CD4-positive, alpha-beta T cell treated with Interleukin-12 subunit alpha and Interleukin-12 subunit beta, for 1 hour (primary cell): ENCODE measurements around the gene TACR3.
"Not testable (repeated sequence)": the region's sequence is repeated elsewhere in the genome, so short reads cannot be mapped to it uniquely, and the experiment has no call there.

ENCODE experiments used
- DNase-seq: peaks from one replicate; pipeline ENCODE4 v3.0.0-alpha.2; 2020

Gene TACR3, protein sequence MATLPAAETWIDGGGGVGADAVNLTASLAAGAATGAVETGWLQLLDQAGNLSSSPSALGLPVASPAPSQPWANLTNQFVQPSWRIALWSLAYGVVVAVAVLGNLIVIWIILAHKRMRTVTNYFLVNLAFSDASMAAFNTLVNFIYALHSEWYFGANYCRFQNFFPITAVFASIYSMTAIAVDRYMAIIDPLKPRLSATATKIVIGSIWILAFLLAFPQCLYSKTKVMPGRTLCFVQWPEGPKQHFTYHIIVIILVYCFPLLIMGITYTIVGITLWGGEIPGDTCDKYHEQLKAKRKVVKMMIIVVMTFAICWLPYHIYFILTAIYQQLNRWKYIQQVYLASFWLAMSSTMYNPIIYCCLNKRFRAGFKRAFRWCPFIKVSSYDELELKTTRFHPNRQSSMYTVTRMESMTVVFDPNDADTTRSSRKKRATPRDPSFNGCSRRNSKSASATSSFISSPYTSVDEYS

DNA sequence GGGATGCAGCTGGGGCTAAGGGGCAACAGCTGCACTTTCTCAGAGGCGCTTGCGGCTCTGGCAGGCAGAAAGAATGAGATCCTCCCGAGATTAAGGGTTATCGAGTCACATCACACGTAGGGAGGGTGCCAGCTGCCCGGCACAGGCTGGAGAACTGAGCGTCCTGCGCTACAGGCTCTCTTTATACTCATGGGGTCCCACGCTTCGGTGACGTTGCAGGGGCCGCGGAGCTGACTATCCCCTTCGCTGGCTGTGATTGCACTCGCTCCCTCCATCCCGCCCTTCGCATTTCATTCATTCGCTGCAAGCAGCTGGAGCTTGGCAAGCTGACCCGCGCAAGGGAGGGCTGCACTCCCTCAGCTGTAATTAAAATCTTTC is at the start of gene TACR3:
TSS of gene TACR3 (minus strand) at position 156 of the 378 bp plus-strand sequence. CDS start 310 bp downstream, outside the sequence.
- no peak for DNase-seq

DNA sequence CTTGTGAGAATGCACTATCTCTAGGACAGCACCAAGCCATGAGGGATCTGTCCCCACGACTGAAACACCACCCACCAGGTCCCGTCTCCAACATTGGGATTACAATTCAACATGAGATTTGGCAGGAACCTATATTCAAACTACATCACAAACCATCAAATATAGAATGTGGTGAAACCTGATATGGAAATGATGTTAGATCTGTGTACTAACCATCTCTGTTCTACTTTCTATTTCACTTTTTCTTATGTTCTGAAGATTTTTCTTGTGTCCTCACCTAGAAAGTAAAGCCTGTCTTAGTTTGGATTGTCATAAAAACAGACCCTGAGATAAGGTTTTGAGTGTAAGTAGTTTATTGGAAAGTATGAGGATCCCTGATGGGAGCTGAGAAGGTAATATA is 37.8 kb upstream of the TACR3 start:
- no peak for DNase-seq

DNA sequence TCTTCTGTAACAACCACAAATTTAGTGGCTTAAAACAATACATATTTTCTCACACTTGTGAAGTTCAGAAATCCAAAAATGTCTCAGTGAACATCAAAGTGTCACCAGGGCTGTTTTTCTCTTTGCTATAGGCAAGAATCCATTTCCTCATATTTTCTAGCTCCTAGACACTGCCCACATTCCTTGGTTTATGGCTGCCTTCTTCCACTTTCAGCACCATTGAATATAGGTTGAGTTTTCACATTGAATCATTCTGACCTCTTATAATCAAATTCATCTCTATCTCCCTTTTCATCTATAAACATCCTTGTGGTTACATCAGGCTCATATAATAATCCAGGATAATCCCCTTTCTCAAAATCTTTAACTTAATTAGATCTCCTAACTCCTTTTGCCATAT is 37.0 kb upstream of the TACR3 start:
- DNase-seq = no peak

DNA sequence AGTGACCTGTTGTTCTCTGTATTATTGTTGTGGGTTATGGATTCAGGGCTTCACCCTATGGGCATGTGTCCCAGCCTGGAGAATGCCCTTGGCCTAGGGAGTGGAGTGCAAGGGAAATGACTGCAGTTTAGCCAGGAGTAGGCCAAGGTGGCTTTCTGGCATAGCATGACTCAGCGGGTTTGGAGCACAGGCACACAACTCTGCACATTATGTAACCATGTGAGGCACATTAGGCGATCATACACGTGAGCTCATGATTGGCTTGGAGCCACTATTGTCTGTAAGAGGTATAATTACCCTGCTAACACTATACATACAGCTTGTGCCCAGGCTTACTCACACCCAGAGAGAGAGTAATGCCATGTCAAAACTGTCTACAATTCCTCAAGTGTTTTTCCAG is 35.1 kb upstream of the TACR3 start:
- no peak for DNase-seq

DNA sequence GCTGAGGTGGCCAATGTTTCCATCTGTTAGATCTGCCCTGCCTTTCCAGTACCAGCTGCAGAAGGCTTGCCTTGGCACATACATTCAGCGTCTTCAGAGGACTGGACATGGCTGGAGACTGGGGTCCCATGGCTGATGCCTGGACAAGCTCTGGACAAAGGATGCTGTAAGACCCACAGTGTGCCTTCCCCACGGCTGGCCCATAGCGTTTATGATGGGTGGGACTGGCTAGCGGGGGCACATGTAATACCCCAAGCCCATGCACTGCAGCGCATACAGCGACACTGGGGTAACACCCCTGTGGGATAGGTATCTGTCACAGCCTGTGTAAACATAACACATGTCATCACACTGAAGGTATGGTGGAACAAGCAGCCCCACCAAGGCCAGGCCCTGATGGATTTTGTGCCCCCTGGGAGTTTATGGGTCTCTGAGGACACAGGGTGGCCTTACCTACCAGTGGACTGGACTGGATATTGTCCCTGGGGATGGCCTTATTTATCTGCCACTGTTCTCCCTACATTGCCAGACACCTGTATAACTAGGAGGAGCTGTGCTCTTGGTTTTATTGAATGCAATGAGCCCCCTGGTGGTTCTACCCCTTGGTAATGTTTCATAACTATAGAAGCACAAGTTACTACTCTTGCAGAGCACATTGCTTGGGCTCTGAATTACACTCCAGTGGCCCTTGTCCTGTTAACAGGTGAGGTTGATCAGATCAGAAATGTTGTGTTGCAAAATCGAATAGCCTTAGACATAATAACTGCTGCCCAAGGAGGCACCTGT is 34.3 kb upstream of the TACR3 start:
- DNase-seq = no peak

DNA sequence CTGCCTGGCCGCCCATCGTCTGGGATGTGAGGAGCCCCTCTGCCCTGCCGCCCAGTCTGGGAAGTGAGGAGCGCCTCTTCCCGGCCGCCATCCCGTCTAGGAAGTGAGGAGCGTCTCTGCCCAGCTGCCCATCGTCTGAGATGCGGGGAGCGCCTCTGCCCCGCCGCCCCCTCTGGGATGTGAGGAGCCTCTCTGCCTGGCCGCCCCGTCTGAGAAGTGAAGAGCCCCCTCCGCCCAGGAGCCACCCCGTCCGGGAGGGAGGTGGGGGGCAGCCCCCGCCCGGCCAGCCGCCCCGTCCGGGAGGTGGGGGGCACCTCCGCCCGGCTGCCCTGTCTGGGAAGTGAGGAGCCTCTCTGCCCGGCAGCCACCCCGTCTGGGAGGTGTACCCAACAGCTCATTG is 3.4 kb upstream of the TACR3 start:
- not testable (repeated sequence) for DNase-seq

DNA sequence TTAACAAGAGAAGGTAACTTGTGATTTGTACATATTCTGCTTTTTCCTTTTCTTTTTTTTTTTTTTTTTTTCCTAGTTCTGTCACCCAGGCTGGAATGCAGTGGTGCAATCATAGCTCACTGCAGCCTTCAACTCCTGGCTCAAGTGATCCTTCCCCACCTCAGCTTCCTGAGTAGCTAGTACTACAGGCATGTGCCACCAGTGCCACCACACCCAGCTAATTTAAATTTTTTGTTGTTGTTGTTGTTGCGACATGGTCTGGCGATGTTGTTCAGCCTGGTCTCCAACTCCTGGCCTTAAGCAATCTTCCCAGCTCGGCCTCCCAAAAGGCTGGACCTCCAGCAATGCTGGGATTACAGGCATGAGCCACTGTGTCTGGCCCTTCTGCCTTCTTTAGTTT is 1.5 kb upstream of the TACR3 start:
- no peak for DNase-seq

DNA sequence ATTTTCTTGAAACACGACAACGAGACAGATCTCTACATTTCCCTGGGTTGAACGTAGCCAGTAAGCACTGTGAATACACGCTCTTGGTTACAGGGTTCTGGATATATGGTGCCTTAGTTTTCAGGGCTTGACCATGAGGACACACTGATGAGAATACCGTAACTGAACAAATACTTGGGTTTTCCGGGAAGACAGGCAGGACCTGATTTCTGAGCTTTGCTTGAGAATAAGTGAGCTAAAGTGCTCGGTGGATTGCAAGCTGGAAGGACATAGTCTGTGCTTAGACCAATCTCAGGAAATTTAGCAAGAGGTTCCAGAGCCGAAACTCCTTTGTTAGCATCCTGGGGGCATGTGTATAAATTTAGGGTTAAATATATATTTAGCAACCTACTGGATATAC is 876 bp upstream of the TACR3 start:
- no peak for DNase-seq

DNA sequence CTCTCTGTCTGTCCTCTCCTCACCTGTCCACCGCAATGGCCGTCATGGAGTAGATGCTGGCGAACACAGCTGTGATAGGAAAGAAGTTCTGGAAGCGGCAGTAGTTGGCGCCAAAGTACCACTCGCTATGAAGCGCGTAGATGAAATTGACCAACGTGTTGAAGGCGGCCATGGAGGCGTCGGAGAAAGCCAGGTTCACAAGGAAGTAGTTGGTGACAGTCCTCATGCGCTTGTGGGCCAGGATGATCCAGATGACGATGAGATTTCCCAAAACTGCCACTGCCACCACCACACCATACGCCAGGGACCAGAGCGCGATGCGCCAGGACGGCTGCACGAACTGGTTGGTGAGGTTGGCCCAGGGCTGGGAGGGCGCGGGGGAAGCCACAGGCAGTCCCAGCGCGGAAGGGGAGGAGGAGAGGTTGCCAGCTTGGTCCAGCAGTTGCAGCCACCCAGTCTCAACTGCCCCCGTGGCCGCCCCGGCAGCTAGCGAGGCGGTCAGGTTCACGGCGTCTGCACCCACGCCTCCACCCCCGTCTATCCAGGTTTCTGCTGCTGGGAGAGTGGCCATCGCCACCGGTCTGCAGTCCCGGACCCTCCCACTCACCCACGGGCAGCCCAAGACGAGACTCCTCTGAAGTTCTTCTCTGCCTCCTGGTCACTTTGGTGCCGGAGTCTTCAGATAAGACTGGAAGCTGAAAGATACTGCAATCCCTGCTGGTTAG is 518 bp downstream of the TACR3 start:
- no peak for DNase-seq

DNA sequence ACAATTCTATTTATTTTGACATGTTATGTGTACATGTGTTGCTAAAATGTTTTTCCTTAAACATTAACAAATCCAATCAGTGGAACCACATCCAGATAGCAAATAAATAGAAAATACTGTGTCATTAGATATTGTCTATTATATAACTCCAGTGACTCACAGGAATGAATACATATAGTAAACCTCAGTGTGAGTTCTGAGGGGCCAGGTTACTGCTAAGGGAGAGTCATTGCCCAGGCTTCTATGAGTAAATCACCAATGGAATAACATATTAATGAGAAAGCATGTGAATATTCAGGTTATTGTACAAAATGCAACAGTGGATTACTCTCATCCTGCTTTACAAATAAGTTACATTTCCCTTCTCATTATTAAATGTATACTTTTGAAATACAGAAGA is 27.2 kb downstream of the TACR3 start:
- DNase-seq = no peak

DNA sequence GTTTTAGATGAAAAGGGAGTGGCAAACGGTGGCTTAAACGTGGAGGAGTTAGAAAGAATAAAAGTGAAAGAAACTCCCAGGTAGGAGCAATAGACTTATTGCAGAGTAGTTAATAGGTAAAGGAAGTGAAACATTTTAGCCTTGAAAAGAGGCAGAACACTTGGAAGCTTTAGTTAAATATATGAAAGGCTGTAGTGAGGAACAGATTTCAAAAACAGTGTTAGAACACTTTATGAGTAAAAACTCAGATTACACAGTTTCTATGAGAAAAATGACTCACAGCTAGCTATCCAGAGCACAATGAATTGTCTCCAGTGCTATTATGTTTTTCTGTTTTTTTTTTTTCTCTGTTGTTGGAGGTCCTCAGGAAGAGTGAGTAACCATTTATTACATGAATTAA is 45.8 kb downstream of the TACR3 start:
- no peak for DNase-seq

DNA sequence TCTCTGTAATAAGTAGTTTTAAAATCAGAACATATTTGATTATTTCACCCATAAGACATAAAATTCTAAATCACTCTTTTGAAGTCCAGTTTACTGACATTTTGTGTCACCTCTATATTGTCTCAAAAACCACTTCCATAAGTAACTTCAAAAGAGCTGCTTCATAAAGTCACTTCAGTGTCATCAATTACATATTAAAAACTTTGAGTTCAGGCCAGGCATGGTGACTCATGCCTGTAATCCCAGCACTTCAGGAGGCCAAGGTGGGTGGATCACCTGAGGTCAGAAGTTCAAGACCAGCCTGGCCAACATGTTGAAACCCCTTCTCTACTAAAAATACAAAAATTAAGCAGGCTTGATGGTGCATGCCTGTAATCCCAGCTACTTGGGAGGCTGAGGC is 53.0 kb downstream of the TACR3 start:
- DNase-seq = not testable (repeated sequence)

DNA sequence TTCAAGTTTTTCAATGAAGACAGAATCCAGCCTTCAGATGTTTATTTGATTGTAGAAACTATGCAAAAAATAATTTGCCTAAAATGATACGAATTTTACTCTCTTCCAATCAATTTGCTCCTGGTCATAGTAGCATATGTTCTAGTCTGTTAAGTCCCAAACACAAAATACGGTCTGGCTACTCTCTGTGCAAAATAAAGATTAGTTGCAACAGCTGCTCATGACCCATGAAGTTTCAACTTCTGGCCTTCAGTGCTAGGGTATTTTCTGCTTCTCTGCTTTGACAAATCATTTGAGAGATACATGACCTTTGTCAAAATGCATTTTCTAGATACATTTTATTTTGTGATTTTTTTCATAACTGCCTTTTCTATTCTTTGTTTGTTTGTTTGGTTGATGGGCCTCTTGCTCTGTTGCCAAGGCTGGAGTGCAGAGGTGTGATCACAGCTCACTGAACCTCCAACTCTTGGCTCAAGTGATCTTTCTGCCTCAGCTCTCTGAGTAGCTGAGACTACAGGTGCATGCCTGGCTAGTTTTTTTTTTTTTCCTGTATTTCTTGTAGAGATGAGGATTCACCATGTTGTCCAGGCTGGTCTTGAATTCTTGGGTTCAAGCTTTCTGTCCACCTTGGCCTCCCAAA is 55.2 kb downstream of the TACR3 start:
- no peak for DNase-seq

DNA sequence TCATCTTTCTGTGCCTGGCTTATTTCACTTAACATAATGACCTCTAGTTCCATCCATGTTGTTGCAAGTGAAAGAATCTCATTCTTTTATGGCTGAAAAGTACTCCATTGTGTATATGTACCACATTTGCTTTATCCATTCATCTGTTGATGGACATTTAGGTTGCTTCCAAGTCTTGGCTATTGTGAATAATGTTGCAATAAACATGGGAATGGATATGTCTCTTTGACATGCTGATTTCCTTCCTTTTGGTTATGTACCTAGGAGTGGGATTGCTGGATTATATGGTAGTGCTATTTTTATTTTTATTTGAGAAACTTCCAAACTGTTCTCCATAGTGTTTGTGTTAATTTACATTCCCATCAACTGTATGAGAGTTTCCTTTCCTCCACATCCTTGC is 71.2 kb downstream of the TACR3 start:
- DNase-seq = no peak

DNA sequence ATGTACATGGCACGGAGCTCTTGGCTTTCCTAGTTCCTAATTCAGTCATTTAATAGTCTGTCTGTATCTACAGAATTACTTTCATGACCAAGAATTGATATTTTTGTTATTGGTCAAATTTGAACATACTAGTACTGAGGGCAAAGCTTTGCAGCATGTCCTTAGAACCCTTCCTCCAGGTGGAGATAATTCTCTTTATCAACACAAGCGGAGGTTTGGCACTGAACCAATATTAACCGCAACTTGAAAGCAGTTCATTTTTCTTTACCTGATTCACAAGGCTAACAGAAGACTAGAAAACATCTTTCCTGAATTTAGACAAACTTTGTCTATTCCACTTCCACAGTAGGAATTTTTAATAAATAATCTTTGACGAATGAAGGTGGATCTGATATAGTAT is 73.8 kb downstream of the TACR3 start:
- no peak for DNase-seq

DNA sequence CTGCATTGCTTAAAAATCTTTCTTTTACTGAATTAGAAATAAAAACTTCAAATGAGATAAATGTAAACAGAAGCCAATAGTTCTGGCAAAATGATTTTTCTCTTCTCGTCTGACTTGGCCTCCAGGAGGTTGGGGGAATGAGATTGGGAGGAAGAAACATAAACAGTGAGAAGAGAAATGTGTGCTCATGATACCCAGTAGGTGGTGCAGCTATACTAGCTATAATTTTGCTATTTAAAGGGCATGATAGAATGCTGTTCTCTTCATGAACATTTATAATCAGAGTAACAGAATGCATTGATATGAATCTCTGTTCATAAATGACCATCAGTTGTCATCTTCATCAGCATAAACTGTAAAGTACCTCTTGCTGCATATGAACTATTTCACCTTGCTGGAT is 85.5 kb downstream of the TACR3 start:
- no peak for DNase-seq

DNA sequence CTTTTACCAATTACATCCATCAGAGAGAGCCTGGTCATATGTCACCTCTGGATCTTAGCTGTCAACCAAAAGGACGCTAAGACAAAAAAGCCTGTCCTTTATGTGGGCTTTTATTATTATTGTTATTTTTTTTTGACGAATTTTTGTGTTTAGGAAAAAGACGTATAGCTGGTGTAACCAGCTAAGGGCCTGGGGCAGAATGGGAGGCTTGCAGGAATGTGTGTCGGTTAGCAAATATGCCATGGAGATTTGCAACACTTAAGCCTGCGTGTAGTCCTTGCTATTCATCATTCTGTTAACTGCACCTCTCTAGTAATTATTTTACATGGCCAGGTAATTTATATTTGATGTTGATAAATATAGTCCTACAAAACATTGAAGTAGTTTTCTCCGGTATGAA is 93.5 kb downstream of the TACR3 start:
- no peak for DNase-seq

DNA sequence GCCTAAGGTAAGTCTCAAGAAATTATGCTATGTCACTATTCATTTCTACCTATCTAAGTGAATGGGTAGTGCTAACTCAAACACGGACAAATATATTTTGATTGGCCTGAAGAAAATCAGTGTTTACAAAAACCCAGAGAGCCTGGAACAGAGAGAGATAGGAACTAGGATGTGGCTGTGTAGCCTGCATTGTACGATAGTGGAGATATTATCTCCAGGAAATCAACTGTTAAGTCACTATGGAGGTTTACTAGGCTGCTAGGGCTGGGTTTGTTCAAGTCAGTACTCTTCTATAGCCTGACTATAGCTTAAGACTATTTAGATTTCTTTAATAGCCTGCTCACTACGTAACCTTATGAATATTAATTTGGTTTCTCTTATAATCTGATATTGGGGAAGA is 127.9 kb downstream of the TACR3 start:
- DNase-seq = no peak

DNA sequence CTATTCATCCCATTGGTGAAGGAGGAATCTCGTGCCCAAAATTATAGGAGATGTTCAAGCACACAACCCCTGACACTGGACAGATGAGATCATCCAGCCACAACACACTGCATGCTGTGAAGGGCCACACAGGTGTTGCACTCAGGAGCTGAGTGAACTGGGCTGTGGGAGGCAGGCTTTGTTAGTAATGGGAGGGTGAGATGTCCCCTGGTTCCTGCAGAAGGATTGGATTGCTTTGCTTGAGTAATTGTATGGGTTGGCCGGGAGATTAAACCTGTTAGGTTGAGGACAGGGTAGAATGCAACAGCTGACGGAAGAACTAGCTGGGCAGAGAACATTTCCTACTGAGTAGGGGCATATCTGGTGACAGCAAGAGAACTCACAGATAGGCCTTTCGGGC is 152.2 kb downstream of the TACR3 start:
- DNase-seq = no peak

DNA sequence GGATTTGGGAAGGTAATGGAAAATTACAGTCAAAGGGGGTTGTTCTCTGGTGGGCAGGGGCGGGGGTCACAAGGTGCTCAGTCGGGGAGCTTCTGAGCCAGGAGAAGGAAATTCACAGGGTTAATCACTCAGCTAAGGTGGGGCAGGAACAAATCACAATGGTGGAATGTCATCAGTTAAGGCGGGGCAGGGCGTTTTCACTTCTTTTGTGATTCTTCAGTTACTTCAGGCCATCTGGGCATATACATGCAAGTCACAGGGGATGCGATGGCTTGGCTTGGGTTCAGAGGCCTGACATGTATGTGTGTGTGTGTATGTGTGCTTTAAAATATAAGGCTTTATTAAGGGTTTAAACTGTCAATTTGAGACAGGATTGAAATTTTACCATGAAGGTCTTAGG is 160.6 kb downstream of the TACR3 start:
- not testable (repeated sequence) for DNase-seq
